ENCODE data around the gene SLC25A43.

GRCh38 chrX:119482041-119482440 is 82.9 kb downstream of the SLC25A43 start:
- TF ChIP-seq REST (IDR thresholded peaks at IDR 0.05) (no peak), JUNB (IDR thresholded peaks at IDR 0.05) (no peak), RNF2 (IDR thresholded peaks at IDR 0.05; ENCODE audit: borderline replicate concordance, low read depth) (no peak), CTCF (IDR thresholded peaks at IDR 0.05) (no peak), EP300 (IDR thresholded peaks at IDR 0.05) (no peak), RAD21 (conservative IDR thresholded peaks at IDR 0.05 in 1 of 2, IDR thresholded peaks at IDR 0.05 in 1 of 2) (no peak), CHD2 (IDR thresholded peaks at IDR 0.05; ENCODE audit: low read length, partially characterized antibody) (no peak), POLR2A (IDR thresholded peaks at IDR 0.05; ENCODE audit: low read length) (no peak), MYC (IDR thresholded peaks at IDR 0.05; ENCODE audit: borderline replicate concordance, low read length) (no peak), NR3C1 (IDR thresholded peaks at IDR 0.05) (no peak), MAZ (IDR thresholded peaks at IDR 0.05; ENCODE audit: borderline replicate concordance, low read depth, low read length) (no peak), BCL3 (IDR thresholded peaks at IDR 0.05) (no peak), PBX3 (IDR thresholded peaks at IDR 0.05) (no peak)
